HG02938 (cell line): Measurements from ENCODE around the gene CEP131.

Source experiments
- ATAC-seq: cut with Tn5 transposase; IDR thresholded peaks from one replicate; pipeline ENCODE4 v1.9.1; 2021; ENCODE audit warnings: mild to moderate bottlenecking, moderate library complexity; ENCODE audit not compliant: unreplicated experiment

Gene CEP131

DNA sequence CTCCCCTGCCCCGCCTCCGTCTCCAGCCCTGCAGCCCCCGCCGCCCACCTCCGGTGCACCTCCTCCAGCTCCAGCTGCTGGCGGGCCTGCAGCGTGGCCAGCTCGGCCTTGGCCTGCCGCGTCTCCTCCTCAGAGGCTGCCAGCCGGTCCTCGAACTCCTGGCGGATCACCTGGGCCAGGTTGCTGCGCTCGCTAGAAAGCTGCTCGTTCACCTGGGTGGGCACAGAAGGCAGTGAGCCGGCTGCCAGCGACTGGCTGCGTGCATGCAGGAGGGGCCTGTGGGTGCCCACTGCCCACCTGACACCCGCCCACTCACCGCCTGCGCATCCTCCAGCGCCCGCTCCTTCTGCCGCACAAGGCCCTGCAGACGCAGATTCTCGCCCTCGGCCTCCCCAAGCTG lies 32.2 kb downstream of the CEP131 start:
- ATAC-seq: no peak

DNA sequence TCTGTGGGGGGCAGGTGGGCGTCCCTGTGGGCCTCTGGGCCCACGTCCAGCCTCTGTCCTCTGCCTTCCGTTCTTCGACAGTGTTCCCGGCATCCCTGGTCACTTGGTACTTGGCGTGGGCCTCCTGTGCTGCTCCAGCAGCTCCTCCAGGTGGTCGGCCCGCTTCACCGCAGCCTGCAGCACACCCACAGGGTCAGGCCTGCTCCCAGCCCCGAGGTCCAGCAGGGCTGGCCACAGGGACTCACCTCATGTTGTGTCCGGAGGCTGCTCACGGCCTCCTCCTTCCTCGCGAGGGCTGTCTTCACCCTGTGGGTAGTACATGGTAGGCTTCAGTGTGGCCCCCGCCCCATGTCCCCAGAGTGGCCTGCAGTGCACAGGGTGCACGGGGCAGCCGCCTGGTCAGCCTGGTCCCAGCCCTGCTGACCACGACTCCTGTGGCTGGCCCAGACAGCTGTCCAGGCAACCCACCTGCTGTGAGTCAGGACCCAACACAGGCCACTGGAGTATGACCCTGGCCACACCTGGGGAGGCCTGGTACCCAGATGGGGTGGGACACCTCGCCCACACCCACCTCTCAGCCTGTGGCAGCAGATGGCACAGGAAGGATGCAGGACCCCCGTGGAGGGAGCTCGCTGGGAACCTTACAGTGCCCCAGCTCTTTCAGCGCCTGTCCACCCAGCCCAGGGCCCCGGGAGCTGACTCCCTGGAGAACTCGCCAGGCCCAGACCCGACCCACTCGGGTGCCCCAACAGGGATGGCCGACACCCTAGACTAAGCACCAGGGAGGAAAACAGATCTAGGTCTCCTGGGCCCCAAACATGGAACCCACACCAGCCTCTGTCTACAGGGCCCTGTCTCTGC lies 32.9 kb downstream of the CEP131 start:
- ATAC-seq: no peak

DNA sequence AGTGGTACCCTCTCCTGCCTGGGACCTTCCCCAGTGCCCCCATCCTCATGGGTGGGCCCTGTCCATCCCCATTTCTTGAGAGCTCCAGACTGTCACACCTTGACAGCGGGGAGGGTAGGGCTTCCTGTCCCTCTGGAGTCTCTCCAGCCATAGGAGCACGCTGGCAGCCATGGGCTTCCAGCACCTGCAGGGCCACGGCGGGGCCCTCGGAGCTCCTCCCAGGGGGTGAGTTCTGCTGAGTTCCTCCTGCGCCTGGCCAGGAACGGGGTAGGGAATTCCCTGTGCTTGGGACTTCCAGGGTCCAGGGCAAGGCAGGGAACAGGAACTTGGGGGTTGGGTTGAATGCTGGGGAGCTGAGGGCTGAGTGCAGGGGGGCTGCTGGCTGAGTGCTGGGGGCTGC lies 33.7 kb downstream of the CEP131 start:
- no peak for ATAC-seq

DNA sequence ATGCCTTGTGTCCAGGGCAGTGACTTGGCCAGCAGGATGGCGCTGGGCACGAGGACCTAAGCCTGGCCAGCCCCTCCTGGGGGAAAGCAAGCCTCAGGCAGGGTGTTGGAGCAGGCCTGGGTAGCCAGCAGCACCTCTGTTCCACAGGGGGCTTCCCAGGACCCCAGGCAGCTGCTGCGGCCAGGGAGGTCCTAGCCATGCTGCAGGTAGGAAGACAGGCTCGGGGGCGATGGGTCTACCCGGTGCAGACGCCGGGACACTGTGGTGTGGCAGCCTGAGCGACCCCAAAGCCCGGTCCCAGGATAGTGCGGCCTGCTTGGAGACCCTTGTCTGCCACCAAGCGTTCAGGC lies 34.3 kb downstream of the CEP131 start:
- no peak for ATAC-seq

DNA sequence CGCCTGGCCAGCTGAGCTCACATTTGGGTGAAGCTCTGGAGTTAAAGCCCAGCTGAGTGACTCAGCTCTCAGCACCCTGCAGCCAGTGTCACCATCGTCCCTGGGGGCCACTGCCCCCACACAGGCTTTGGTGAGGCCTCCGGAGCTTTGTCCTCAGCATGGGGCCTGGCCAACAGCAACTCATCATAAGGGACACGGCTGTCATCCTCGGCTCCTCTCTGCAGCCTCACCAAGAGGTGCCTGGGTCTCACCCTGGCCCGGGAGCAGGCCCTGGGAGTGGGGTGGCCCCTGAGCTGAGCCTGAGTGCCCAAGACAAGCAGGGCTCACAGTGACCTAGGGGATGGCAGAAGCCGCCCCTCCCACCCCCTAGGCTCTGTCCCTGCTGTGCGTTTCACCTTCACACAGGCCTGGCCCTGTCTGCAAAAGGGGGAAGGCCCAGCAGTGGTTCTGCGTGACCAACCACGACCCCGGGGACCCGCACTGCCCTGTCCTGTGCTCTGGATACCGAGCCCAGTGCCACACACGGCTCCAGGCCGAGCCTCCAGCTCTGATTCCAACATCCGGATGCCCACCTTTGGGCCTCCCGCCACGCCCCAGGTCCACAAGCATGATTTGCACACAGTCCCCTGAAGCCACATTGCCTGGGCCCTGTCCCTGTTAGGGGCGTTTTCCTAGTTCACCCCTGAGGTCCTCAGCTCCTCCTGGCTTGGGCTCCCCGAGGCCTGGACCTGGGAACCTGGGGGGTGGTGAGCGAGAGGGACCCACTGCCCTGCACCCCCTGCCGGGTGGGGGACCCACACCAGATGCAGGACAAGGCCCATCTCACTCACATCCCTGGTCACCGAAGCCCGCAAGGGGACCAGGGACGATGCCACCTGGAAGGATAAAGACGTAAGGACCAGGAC lies 34.9 kb downstream of the CEP131 start:
- ATAC-seq: no peak

DNA sequence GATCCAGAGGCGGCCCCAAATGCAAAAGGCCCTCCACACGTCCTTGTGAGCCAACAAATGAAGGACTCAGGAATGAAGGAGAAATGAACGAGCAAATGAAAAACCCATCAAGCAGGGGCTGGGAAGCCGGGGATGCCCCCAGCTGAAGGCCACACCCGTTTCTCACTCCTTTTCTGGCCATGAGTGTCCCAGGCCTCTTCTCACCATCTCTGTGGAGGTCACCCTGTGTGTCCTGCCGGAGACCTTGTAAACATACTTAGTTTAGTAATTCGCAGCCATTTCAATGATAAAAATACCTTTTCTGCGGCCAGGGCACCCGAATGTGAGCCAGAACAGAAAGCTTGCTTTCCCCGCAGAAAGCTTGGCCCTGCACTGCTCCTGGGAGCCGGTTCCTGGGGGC lies 35.6 kb downstream of the CEP131 start:
- no peak for ATAC-seq

DNA sequence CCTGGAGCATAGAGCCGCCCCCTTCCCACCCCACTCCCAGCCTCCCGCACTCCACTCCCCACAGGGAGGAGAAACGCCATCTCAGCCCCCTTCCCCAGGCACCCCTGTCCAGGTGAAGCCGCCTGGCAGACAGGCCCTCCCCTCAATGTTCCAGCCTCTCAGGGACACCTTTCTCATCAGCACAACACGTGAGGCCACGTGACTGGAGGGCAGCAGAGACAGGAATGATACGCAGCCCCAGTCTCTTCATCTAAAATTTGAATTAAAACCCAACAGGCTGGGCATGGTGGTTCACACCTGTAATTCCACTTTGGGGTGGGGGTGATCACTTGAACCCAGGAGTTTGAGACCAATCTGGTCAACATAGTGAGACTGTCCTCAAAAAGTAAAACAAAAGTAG lies 36.6 kb downstream of the CEP131 start:
- no peak for ATAC-seq

DNA sequence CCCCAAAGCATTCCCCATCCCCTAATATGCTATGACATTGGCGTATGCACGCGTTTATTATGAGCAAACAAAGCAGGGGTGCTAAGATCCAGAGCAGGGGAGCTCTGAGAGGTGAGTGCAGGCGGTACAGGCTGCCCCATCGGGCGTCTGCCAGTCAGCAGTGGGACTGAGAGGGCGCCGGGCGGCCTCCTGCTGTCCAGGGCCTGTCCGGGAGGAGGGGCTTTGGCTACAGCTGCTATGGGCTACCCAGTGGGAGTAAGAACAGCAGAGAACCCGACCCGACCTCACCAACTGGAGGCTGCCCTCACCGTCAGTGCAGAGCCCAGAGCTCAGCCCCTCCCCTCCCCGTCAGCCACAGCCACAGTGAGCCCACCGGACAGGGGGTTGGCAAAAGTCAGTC lies 38.2 kb downstream of the CEP131 start:
- ATAC-seq: no peak

DNA sequence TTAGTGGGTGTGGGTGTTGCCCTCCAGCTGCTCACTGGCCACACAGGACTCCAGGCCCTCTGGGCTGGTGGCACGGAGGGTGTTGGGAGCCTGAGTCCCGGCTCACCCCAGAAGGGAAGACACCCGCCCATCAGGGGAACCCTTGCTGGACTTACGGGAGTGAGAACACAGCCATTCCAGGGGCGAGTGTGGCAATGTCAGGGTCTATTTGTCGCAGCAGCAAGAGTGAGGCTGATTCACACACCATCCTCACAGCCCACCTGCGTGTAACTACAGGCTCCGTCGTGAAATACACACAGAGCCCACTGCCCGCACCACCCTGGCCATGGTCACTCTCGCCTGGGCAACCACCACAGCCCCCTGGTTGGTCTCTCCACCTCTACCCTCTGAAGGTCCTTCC lies 39.0 kb downstream of the CEP131 start:
- ATAC-seq: no peak

DNA sequence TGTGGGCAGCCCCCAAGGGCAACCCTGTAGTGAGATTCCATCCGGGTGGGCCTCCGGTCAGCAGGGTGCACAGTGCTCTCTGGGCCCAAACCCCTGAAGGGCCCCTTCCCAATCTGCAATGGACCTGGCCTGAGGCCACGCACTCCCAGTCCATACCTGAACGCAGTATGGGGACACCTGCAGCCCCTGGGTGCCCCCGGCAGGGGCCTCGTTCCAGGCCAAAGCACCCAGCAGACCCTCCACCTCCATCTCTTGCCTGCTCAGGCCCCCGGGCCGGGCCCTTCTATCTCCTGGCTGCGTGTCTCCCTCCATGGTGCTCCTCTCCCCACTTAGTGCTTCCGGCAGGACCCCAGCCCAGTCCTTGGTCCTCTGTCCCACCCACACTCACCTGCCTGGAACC lies 39.4 kb downstream of the CEP131 start:
- no peak for ATAC-seq

DNA sequence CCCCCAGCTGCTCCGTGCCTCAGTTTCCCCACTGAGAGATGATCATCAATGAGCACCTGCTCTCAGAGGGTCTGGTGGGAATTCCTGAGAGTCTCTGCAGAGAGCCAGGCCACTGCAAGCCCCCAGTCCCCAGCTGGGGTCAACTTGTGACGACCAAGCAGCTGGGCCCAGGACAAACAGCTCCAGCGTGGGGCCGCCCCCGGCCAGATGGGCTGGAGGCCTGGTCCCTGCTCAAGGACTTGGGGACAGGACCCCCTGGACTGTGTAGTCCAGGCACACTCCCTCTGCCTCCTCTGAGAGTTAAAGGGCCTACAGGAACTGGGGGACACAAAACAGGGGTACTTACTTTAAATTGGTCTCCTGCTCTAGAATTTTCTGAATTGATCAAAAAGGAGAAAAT lies 40.2 kb downstream of the CEP131 start:
- no peak for ATAC-seq

DNA sequence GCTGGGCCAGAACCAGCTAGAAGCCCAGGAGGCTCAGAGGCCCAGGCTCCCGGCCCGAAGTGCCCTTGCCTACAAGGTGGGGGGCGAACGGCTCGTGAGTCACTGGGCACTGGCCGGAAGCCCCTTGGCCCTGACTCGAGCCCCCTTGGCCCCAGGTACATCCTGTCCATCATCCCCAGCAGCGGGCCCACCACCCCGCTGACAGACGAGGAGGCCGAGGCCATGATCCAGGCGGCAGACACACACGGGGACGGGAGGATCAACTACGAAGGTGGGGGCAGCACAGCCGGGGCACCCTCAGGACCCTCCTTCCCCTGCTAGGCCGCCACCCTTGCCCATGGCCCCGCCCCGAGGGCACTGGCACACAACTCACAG lies 41.0 kb downstream of the CEP131 start:
- no peak for ATAC-seq

DNA sequence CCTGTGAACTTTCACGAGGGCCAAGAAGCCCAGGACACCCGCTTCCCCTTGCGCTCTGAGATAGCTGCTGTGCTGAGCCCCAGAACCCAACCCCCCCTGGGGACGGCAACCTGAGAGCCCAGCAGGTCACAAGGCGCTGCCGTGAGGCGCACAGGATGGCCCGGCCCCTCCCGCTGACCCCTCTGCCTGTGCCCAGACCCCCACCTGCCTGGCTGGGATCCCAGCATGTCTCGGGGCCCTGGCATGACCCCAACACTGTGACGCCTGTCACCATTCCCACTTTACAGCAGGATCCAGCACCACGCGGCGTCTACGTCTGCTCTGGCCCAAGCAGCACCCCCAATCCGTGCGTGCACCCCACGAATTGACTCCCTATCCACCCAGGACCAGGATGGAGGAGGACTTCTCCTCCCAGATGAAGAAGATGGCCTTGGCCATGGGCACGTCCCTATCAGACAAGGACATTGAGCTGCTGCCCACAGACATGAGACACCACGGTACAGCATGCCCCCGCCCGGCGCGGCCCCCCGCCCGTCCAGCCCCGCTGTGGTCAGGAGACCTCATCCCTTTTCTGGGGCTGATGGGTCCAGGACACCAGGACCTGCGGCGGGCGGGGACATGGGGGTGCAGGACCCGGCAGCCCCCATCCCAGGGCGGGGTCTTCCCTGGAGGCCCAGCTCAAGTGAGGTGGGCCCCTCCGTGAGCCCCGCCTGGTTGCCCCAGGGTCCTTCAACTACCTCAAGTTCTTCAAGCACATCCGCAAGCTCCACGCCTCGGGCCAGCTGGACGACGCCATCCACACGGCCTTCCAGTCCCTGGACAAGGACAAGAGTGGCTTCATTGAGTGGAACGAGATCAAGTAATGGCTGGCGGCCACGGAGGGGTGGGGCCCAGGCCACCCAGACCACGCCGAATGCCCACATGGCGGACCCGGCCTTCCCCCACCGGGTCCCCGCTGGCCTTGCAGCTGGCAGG lies 41.6 kb downstream of the CEP131 start:
- ATAC-seq: no peak

DNA sequence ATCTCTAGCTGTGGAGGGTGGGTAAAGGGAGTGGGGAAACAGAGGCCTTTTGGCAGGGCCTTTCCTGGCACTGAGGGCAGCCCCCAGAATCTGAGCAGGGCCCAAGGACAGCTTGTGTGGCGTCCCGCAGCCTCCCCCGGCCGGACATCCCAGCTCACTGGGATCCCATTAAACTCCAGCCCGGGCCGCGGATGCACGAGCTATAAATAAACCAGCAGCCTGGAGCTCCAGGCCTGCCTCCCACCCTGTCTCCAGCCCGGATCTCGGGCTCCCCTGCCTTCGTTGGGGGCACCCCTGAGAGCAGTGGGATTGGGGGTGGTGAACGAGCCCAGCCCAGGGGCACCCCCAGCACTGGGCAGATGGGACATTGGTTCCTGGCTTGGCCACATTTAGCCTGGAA lies 42.9 kb downstream of the CEP131 start:
- ATAC-seq: no peak

DNA sequence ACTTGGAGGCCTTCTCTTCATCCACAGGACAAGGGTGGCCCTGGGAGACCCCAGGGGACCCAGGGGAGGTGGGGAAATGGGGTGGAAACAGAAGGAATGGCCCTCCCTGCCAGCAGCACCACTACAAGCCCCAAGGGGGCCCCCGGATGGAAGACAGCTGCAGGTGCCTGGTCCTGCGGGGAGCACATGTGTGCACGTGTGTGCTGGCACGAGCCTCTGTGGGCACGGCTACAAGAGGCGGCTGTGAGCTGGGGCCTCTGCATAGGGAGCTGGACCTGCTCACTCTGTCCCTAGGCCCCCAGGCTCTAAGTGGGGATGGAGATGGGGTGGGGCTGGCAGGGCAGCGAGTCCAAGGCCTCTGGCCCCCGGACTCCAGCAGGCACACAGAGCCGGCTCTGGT lies 43.5 kb downstream of the CEP131 start:
- no peak for ATAC-seq

DNA sequence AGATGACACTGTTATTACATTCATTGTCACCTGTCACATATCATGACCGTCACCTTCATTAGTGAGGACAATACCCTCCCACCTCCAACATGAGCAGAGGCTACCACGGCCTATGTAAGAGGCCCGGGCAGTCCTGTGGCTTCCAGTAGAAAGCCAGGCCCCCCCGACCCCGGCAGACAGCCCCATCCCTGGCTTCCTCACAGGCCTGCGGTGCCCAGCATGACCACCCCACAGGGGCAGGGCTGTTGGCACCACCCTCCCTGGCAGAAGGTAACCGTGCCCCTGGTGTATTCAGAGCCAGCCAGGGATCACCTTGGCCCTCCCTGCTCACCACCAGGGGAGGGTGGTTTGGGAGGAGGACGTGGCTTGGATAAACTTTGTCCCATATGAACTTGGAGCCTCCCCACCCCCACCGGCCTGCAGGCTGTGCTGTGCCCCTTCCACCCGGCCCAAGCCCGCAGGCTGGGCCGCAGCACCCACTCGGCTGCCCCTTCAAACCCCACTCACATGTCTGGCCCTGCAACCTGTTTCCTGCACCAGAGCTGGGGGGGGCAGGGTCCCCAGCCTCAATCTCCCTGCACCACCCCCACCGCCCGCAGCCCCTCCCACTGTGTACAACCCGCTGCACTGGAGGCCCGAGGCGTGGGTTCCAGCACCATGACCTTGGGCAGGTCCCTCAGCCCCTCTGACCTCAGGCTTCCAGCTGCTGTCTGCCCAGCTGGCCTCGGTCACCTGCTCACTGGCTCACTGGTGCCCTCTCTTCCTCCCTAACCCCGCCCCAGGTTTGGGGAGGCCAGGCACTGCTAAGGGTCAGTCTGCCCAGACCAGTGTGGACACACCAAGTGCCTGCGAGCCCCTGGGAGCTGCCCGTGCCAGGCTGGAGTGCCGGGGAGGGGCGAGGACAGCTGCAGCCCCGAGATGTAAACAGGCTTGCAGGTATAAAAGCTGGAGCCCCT lies 44.4 kb downstream of the CEP131 start:
- no peak for ATAC-seq

DNA sequence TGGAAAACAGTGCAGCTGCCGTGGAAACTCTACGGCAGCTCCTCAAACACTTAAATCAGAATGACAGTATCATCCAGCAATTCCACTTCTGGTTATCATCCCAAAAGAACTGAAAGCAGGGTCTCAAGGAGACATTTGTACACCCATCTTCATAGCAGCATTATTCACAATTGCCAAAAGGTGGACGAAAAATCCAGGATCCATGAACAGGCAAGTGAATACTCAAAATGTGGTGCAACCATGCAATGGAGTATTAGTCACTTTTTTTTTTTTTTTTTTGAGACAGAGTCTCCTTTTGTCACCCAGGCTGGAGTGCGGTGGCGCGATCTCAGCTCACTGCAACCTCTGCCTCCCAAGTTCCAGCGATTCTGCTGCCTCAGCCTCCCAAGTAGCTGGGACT lies 46.1 kb downstream of the CEP131 start:
- no peak for ATAC-seq

DNA sequence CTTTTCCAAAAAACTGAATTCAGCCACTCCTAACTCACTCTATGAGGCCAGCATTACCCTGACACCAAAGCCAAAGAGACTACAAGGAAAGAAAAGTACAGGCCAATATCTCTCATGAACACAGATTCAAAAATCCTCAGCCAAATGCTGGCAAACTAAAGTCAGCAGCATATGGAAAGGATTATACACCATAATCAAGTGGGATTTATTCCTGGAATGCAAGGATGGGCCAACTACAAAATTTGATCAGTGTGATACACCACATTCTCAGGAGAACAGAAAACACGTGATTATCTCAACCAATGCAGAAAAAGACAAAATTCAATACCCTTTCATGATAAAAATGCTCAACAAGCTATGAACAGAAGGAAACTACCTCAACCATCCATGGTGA lies 49.0 kb downstream of the CEP131 start:
- no peak for ATAC-seq

DNA sequence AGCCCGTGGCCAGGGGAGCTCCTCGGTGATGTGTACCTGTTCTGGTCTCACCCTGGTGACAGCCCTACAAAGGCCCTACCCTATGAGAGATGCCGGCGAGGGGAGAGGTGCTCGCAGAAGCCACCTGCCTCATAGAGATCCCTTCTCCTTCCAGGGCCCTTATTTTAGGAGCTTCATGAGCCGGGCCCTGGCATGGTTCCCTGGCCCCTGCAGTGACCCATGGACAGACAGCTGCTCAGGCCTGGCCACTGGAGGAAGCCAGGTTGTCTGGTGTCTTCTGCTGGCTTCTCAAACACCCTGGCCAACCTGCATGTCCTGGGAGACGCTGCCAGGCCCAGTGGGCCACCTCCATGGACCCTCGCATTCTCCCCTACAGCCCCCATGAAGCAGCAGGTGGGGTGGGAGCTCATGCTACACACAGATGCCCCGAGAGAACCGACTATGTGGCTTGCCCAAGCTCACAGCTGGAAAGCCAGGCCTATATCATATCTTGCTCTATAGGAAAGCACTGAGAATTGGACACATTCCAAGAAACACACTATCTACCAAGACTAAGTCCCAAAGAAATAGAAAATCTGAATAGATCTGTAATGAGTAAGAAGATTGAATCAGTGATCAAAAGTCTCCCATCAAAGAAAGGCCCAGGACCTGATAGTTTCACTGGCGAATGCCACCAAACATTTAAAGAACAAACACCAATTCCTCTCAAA lies 49.6 kb downstream of the CEP131 start:
- ATAC-seq: no peak
